EH (cell line): ENCODE measurements around the gene EYS.

ENCODE experiments used
- DNase-seq: peaks from one replicate; pipeline ENCODE4 v3.0.0-alpha.2; 2015; ENCODE audit warnings: low read depth

Gene EYS

GRCh38 chr6:64717281-64717680, 989.7 kb downstream of the EYS start:
- no peak for DNase-seq

- DNase-seq: no peak
These were observed 991.4 kb downstream of the EYS start for GRCh38 chr6:64715624-64716023.

- no peak for DNase-seq
These were observed 993.0 kb downstream of the EYS start for GRCh38 chr6:64714073-64714472.

GRCh38 chr6:64713175-64713574, 993.9 kb downstream of the EYS start:
- DNase-seq: no peak

- no peak for DNase-seq
These were observed 994.4 kb downstream of the EYS start for GRCh38 chr6:64712606-64713005.

GRCh38 chr6:64703922-64704321, 1003.1 kb downstream of the EYS start:
- DNase-seq: no peak

GRCh38 chr6:64696053-64696452, 1011.0 kb downstream of the EYS start:
- no peak for DNase-seq

GRCh38 chr6:64694356-64694755, 1012.7 kb downstream of the EYS start:
- no peak for DNase-seq

GRCh38 chr6:64691064-64691463, 1016.0 kb downstream of the EYS start:
- no peak for DNase-seq

GRCh38 chr6:64685401-64685800, 1021.6 kb downstream of the EYS start:
- no peak for DNase-seq

- DNase-seq: no peak
These were observed 1023.3 kb downstream of the EYS start for GRCh38 chr6:64683682-64684081.

- DNase-seq: no peak
These were observed 1025.4 kb downstream of the EYS start for GRCh38 chr6:64681416-64682160.

- DNase-seq: no peak
These were observed 1026.6 kb downstream of the EYS start for GRCh38 chr6:64680446-64680845.

GRCh38 chr6:64679416-64679815, 1027.6 kb downstream of the EYS start:
- DNase-seq: no peak

- DNase-seq: no peak
These were observed 1034.4 kb downstream of the EYS start for GRCh38 chr6:64672651-64673050.

- DNase-seq: no peak
These were observed 1034.9 kb downstream of the EYS start for GRCh38 chr6:64672131-64672530.

- no peak for DNase-seq
These were observed 1041.9 kb downstream of the EYS start for GRCh38 chr6:64665137-64665536.

- DNase-seq: no peak
These were observed 1042.5 kb downstream of the EYS start for GRCh38 chr6:64664480-64664879.

GRCh38 chr6:64644024-64644423, 1063.0 kb downstream of the EYS start:
- DNase-seq: no peak

- DNase-seq: no peak
These were observed 1076.1 kb downstream of the EYS start for GRCh38 chr6:64630901-64631300.

GRCh38 chr6:64622944-64623343, 1084.1 kb downstream of the EYS start:
- no peak for DNase-seq

- no peak for DNase-seq
These were observed 1104.0 kb downstream of the EYS start for GRCh38 chr6:64602993-64603392.

GRCh38 chr6:64591676-64592036, 1115.4 kb downstream of the EYS start:
- DNase-seq: no peak

- no peak for DNase-seq
These were observed 1115.9 kb downstream of the EYS start for GRCh38 chr6:64590965-64591675.
